ENCODE measurements around the gene CPT2. TPM values are rescaled to one million over a fixed set of nuclear protein-coding genes. Genes with fewer than 3 reads are reported as not detected.

Gene CPT2
- total and polyA plus RNA-seq, 2 of the 13 experiments (the other 11 are each of a cell fraction or from before 2014, with no cell fraction given): 12.6 to 14.6 TPM

- TF ChIP-seq ZNF605 (CRISPR knock-in tag; IDR thresholded peaks at IDR 0.05) (0 out of 2 replicates have a peak, but pooled peaks have one; percentile 38), ZNF430 (CRISPR knock-in tag; IDR thresholded peaks at IDR 0.05) (no peak), MXD4 (CRISPR knock-in tag; IDR thresholded peaks at IDR 0.05) (no peak), PLRG1 (conservative IDR thresholded peaks at IDR 0.05) (no peak), ZNF264 (CRISPR knock-in tag; IDR thresholded peaks at IDR 0.05) (no peak), ZNF441 (CRISPR knock-in tag; IDR thresholded peaks at IDR 0.05; ENCODE audit: borderline replicate concordance) (0 out of 2 replicates have a peak, but pooled peaks have one; percentile 7), HOXA3 (CRISPR knock-in tag; IDR thresholded peaks at IDR 0.05) (no peak), ZMAT5 (CRISPR knock-in tag; IDR thresholded peaks at IDR 0.05; ENCODE audit: borderline replicate concordance, low read depth) (no peak), RFXAP (CRISPR knock-in tag; IDR thresholded peaks at IDR 0.05; ENCODE audit: borderline replicate concordance) (no peak), ZNF580 (CRISPR knock-in tag; IDR thresholded peaks at IDR 0.05; ENCODE audit: borderline replicate concordance, low read depth) (no peak), PATZ1 (CRISPR knock-in tag; IDR thresholded peaks at IDR 0.05) (no peak), ZNF414 (CRISPR knock-in tag; IDR thresholded peaks at IDR 0.05) (no peak), PHF20 (CRISPR knock-in tag; IDR thresholded peaks at IDR 0.05) (no peak), KLF12 (CRISPR knock-in tag; IDR thresholded peaks at IDR 0.05; ENCODE audit: borderline replicate concordance) (0 out of 2 replicates have a peak, but pooled peaks have one; percentile 37), ZBTB34 (CRISPR knock-in tag; IDR thresholded peaks at IDR 0.05) (no peak), ZNF652 (CRISPR knock-in tag; IDR thresholded peaks at IDR 0.05; ENCODE audit: borderline replicate concordance, low read depth) (no peak), ZGPAT (CRISPR knock-in tag; IDR thresholded peaks at IDR 0.05) (no peak), NFIB (CRISPR knock-in tag; IDR thresholded peaks at IDR 0.05; ENCODE audit: borderline replicate concordance) (0 out of 2 replicates have a peak, but pooled peaks have one; percentile 34), THAP8 (CRISPR knock-in tag; IDR thresholded peaks at IDR 0.05; ENCODE audit: borderline replicate concordance) (no peak), HHEX (CRISPR knock-in tag; IDR thresholded peaks at IDR 0.05) (no peak), BRF2 (CRISPR knock-in tag; IDR thresholded peaks at IDR 0.05) (no peak), ZNF629 (CRISPR knock-in tag; conservative IDR thresholded peaks at IDR 0.05) (peak; percentile 66)
These were observed 1.2 kb upstream of the CPT2 start (continued) for GRCh38 chr1:53195246-53196016.
